GM23338 (cell line): ENCODE measurements around the gene NDUFS5.

Source experiments
- CREB1 ChIP-seq: fragments of 250-450 bp; sonication (Bioruptor Pico); IDR thresholded peaks from 2 replicates; pipeline ENCODE4 v1.5.0; 2020; ENCODE audit warnings: low read depth, mild to moderate bottlenecking, moderate library complexity
- CTCF ChIP-seq, 2 experiments: fragments of 200-600 bp in 1 of 2; sonication (generic) in 1 of 2; conservative IDR thresholded peaks; 2 replicates each; pipeline versions ENCODE4 v1.5.1 to v1.6.1; 2016 to 2017; ENCODE audit warnings: antibody characterized with exemption in 2 of 2, low read depth in 2 of 2, mild to moderate bottlenecking in 2 of 2, moderate library complexity in 1 of 2
- ETS1 ChIP-seq: IDR thresholded peaks from 2 replicates; pipeline ENCODE4 v1.6.1; 2016; ENCODE audit warnings: antibody characterized with exemption
- EZH2 ChIP-seq: fragments of 200-600 bp; sonication (generic); IDR thresholded peaks from one replicate; pipeline ENCODE4 v1.8.0; 2017; ENCODE audit warnings: antibody characterized with exemption, mild to moderate bottlenecking, low read depth; ENCODE audit not compliant: unreplicated experiment
- EZH2phosphoT487 ChIP-seq: fragments of 200-600 bp; sonication (generic); IDR thresholded peaks from one replicate; pipeline ENCODE4 v1.8.1; 2018; ENCODE audit warnings: antibody characterized with exemption; ENCODE audit not compliant: unreplicated experiment
- JUNB ChIP-seq: IDR thresholded peaks from one replicate; pipeline ENCODE4 v1.6.1; 2016; ENCODE audit warnings: antibody characterized with exemption; ENCODE audit not compliant: unreplicated experiment
- NANOG ChIP-seq: IDR thresholded peaks from 2 replicates; pipeline ENCODE4 v1.6.1; 2016; ENCODE audit warnings: antibody characterized with exemption, borderline replicate concordance
- POLR2AphosphoS5 ChIP-seq: IDR thresholded peaks from 2 replicates; pipeline ENCODE4 v1.6.1; 2016; ENCODE audit warnings: antibody characterized with exemption, low read depth
- REST ChIP-seq: IDR thresholded peaks from one replicate; pipeline ENCODE4 v1.6.1; 2018; ENCODE audit warnings: antibody characterized with exemption; ENCODE audit not compliant: unreplicated experiment
- STAT1 ChIP-seq: IDR thresholded peaks from one replicate; pipeline ENCODE4 v1.6.1; 2016; ENCODE audit warnings: antibody characterized with exemption; ENCODE audit not compliant: unreplicated experiment
- ZNF114 ChIP-seq: fragments of 250-450 bp; sonication (Bioruptor Pico); IDR thresholded peaks from 2 replicates; pipeline ENCODE4 v1.5.0; 2020; ENCODE audit warnings: mild to moderate bottlenecking, moderate library complexity
- ZNF331 ChIP-seq: fragments of 250-450 bp; sonication (Bioruptor Pico); IDR thresholded peaks from 2 replicates; pipeline ENCODE4 v1.5.0; 2020; ENCODE audit warnings: low read depth, mild to moderate bottlenecking, moderate library complexity

GRCh38 chr1:38990738-38991637 is 35.2 kb upstream of the NDUFS5 start, which contains the start of gene AKIRIN1:
- peak; percentile 99 for TF ChIP-seq CREB1
- no peak for TF ChIP-seq CTCF (conservative IDR thresholded peaks at IDR 0.05; ENCODE audit: low read depth in 2 of 2)
- TF ChIP-seq JUNB: no peak
- TF ChIP-seq STAT1: no peak
- no peak for TF ChIP-seq ZNF114
- no peak for TF ChIP-seq ZNF331
- no peak for TF ChIP-seq EZH2
- peak; percentile 92 for TF ChIP-seq POLR2AphosphoS5
- peak; percentile 23 for TF ChIP-seq REST
- TF ChIP-seq ETS1: peak; percentile 55
- no peak for TF ChIP-seq EZH2phosphoT487
- TF ChIP-seq NANOG: peak; percentile 86
